GM18909 (cell line): Measurements from ENCODE around the gene TSPAN4.

Source experiments
- ATAC-seq: cut with Tn5 transposase; IDR thresholded peaks from one replicate; pipeline ENCODE4 v1.9.1; 2021; ENCODE audit warnings: mild to moderate bottlenecking; ENCODE audit not compliant: unreplicated experiment, poor library complexity

Gene TSPAN4

GRCh38 chr11:821512-822371 lies 20.9 kb upstream of the TSPAN4 start:
- no peak for ATAC-seq

GRCh38 chr11:823441-824291 lies 19.0 kb upstream of the TSPAN4 start:
- ATAC-seq: no peak

GRCh38 chr11:824292-824880 lies 18.3 kb upstream of the TSPAN4 start:
- no peak for ATAC-seq

GRCh38 chr11:824942-825341 lies 17.7 kb upstream of the TSPAN4 start:
- no peak for ATAC-seq

GRCh38 chr11:825366-826226 lies 17.1 kb upstream of the TSPAN4 start:
- ATAC-seq: no peak

GRCh38 chr11:826227-826621 lies 16.4 kb upstream of the TSPAN4 start:
- no peak for ATAC-seq

- ATAC-seq: no peak
These were observed 15.9 kb upstream of the TSPAN4 start for GRCh38 chr11:826836-827145.

- ATAC-seq: no peak
These were observed 15.3 kb upstream of the TSPAN4 start for GRCh38 chr11:827146-827896.

- no peak for ATAC-seq
These were observed 14.8 kb upstream of the TSPAN4 start, which contains the start of gene CRACR2B for GRCh38 chr11:827897-828192. Gene CRACR2B, plus strand, starts transcription at chr11:827919. Its CDS starts 689 bp downstream, at chr11:828608.

GRCh38 chr11:828506-829175 lies 14.0 kb upstream of the TSPAN4 start:
- ATAC-seq: no peak

GRCh38 chr11:829176-829846 lies 13.3 kb upstream of the TSPAN4 start:
- ATAC-seq: no peak

GRCh38 chr11:829847-830294 lies 12.8 kb upstream of the TSPAN4 start:
- no peak for ATAC-seq

GRCh38 chr11:830295-831117 lies 12.1 kb upstream of the TSPAN4 start:
- ATAC-seq: no peak

GRCh38 chr11:831118-831864 lies 11.4 kb upstream of the TSPAN4 start:
- ATAC-seq: no peak

- ATAC-seq: no peak
These were observed 10.6 kb upstream of the TSPAN4 start for GRCh38 chr11:831961-832528.

GRCh38 chr11:832529-833113 lies 10.0 kb upstream of the TSPAN4 start, which contains the start of gene CD151:
Gene CD151, plus strand, starts transcription at chr11:832952. Its CDS starts 3,118 bp downstream, at chr11:836070.
- ATAC-seq: no peak
